ENCODE data around the gene DELE1.

The DELE1 gene

DNA sequence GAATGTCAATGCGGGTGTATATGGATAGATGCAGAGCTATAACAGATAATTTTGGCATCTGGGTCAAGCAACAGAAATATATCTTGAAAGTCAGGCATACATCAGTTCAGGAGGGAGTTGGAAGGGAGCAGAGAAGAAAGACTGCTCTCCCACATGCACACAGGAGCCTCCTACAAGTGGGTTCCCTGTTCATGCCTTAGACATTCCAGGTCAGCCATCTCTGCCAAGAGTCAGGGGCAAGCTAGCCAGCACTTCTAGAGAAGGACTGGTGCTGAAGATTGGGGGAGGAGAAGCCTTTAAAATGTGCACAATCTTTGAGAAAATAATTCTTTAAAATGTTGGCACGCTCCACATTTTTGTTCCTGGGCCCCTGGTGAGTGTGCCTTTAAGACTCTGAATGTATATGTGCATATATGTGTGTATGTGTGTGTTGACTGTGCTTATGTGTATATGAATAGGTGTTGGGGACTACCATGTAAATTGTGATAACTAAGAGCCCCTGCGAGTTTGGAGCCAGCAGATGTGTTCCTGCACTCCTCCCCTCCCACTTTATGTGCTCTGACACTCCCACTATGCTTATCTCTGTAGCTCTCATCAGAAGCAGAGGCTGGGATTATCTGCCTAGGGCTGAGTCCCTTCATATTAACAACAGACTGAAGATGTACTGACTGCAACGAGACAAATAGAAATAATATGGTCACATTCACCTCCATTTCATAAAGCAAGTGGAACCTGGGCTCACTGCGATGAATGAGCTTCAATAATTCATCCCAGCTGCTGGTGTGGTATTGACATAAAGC is 21.5 kb upstream of the DELE1 start (continued):
- no peak for TF ChIP-seq ZNF138 (tag by site-specific recombination; IDR thresholded peaks at IDR 0.05; ENCODE audit: borderline replicate concordance)
- TF ChIP-seq TCF7L2 (IDR thresholded peaks at IDR 0.05; ENCODE audit: borderline replicate concordance, low read depth, low read length), result no peak
- no peak for TF ChIP-seq ZBTB44 (tag by site-specific recombination; IDR thresholded peaks at IDR 0.05)
- no peak for TF ChIP-seq ZSCAN30 (tag by site-specific recombination; IDR thresholded peaks at IDR 0.05)

- ChIA-PET POLR2A (no interaction called here), CTCF (interaction anchor here (1.0 to 1.7 kb wide), 3 partner anchors 13 to 202 kb away, joined by 3 to 5 read pairs (median 5); no protein-coding TSS in a partner anchor)
- Histone ChIP-seq H3K4me1 (ENCODE audit: control insufficient read depth, insufficient read depth, low read length) (peaks cover 2% of the 10 kb centered on the region; the same call in 1 of the 2 replicates), H3K4me3 (ENCODE audit: low read depth, low read length) (no peak overlapping the region), H3K9me3 (ENCODE audit: control insufficient read depth, insufficient read depth, low read depth, low read length) (no peaks in the 10 kb centered on the region), H3K27ac (ENCODE audit: extremely low read depth, low read depth, low read length) (no peak overlapping the region), H3K36me3 (ENCODE audit: control insufficient read depth in 2 of 2, insufficient read depth in 1 of 2, low read length in 2 of 2) (no peaks in the 10 kb centered on the region)
- TF ChIP-seq ZNF701 (tag by site-specific recombination; IDR thresholded peaks at IDR 0.05) (no peak), ZNF350 (tag by site-specific recombination; IDR thresholded peaks at IDR 0.05) (no peak), SALL2 (tag by site-specific recombination; IDR thresholded peaks at IDR 0.05; ENCODE audit: borderline replicate concordance) (no peak), ZBTB17 (tag by site-specific recombination; IDR thresholded peaks at IDR 0.05) (no peak), ZNF174 (tag by site-specific recombination; IDR thresholded peaks at IDR 0.05) (no peak), KLF9 (tag by site-specific recombination; IDR thresholded peaks at IDR 0.05; ENCODE audit: low read depth) (no peak), OVOL3 (tag by site-specific recombination; IDR thresholded peaks at IDR 0.05) (no peak), ZFP3 (tag by site-specific recombination; IDR thresholded peaks at IDR 0.05; ENCODE audit: low read depth) (no peak), GFI1B (tag by site-specific recombination; IDR thresholded peaks at IDR 0.05) (no peak)
These were observed 20.4 kb upstream of the DELE1 start for GRCh38 chr5:141903261-141903660.

- Histone ChIP-seq H3K27ac (ENCODE audit: extremely low read depth, low read depth, low read length) (no peak overlapping the region), H3K9me3 (ENCODE audit: control insufficient read depth, insufficient read depth, low read depth, low read length) (no peaks in the 10 kb centered on the region), H3K4me3 (ENCODE audit: low read depth, low read length) (no peak overlapping the region), H3K36me3 (ENCODE audit: control insufficient read depth in 2 of 2, insufficient read depth in 1 of 2, low read length in 2 of 2) (no peaks in the 10 kb centered on the region), H3K4me1 (ENCODE audit: control insufficient read depth, insufficient read depth, low read length) (peaks cover 2% of the 10 kb centered on the region; the same call in 1 of the 2 replicates)
- POLR2A ChIA-PET, result no interaction called here
- CTCF ChIA-PET, result interaction anchor here (0.7 to 2.6 kb wide), 4 partner anchors 15 to 108 kb away, joined by 3 to 7 read pairs (median 4); partner anchors contain the start of gene GNPDA1
- TF ChIP-seq ZEB2 (tag by site-specific recombination; IDR thresholded peaks at IDR 0.05) (no peak), WT1 (tag by site-specific recombination; IDR thresholded peaks at IDR 0.05) (no peak), SCRT1 (tag by site-specific recombination; IDR thresholded peaks at IDR 0.05; ENCODE audit: borderline replicate concordance) (no peak), ZIC2 (tag by site-specific recombination; IDR thresholded peaks at IDR 0.05) (no peak), ZNF747 (tag by site-specific recombination; IDR thresholded peaks at IDR 0.05) (no peak), SP2 (tag by site-specific recombination; IDR thresholded peaks at IDR 0.05) (no peak), ZNF280C (tag by site-specific recombination; IDR thresholded peaks at IDR 0.05) (no peak), ZFP37 (tag by site-specific recombination; IDR thresholded peaks at IDR 0.05) (no peak)
- TF ChIP-seq, protein P1, sequence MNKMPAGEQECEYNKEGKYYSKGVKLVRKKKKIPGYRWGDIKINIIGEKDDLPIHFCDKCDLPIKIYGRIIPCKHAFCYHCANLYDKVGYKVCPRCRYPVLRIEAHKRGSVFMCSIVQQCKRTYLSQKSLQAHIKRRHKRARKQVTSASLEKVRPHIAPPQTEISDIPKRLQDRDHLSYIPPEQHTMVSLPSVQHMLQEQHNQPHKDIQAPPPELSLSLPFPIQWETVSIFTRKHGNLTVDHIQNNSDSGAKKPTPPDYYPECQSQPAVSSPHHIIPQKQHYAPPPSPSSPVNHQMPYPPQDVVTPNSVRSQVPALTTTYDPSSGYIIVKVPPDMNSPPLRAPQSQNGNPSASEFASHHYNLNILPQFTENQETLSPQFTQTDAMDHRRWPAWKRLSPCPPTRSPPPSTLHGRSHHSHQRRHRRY (tag by site-specific recombination; IDR thresholded peaks at IDR 0.05), result no peak
- TF ChIP-seq, protein P2, sequence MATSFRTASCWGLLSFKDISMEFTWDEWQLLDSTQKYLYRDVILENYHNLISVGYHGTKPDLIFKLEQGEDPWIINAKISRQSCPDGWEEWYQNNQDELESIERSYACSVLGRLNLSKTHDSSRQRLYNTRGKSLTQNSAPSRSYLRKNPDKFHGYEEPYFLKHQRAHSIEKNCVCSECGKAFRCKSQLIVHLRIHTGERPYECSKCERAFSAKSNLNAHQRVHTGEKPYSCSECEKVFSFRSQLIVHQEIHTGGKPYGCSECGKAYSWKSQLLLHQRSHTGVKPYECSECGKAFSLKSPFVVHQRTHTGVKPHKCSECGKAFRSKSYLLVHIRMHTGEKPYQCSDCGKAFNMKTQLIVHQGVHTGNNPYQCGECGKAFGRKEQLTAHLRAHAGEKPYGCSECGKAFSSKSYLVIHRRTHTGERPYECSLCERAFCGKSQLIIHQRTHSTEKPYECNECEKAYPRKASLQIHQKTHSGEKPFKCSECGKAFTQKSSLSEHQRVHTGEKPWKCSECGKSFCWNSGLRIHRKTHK (tag by site-specific recombination; IDR thresholded peaks at IDR 0.05), result no peak
These were observed 19.1 kb upstream of the DELE1 start for GRCh38 chr5:141904551-141904950.

Measured in HEK293 (cell line).